DMS 273 (cell line): Measurements from ENCODE around the gene GXYLT1.
"Not testable (repeated sequence)": the region's sequence is repeated elsewhere in the genome, so short reads cannot be mapped to it uniquely, and the experiment has no call there.

ENCODE experiments used
- DNase-seq: peaks from one replicate; lab custom pipeline; 2025; ENCODE audit not compliant: unreplicated experiment; lab: John Stamatoyannopoulos, UW

Gene GXYLT1

DNA sequence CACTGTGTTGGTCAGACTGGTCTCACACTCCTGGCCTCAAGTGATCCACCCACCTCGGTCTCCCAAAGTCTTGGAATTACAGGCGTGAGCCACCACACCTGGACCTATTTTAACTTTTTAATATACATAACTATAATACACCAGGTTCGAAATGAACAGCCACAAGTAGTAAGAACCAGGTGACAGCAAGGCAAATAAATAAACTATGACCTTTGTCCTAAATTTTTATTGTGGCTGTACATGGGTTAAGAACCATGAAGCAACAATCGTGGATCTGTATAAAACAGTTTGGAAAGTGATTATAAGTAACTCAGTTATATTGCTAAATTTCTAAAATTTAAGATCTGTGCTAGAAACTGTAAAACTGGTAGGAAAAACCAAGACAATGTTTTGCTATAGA lies 41.5 kb downstream of the GXYLT1 start:
- no peak for DNase-seq

DNA sequence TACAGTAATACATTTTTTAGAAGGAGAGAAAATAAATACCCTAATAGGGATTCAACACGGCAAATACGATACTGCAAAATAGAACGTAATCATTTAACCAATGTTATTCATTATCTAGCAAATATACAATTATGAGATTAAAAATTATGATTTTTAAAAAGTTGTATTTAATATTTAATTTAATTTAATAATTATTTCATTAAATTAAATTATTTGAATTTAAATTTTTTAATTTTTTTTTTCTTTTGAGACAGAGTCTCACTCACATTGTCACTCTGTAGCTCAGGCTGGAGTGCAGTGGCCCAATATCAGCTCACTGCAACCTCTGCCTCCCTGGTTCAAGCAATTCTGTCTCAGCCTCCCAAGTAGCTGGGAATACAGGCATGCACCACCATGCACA lies 42.0 kb downstream of the GXYLT1 start:
- no peak for DNase-seq

DNA sequence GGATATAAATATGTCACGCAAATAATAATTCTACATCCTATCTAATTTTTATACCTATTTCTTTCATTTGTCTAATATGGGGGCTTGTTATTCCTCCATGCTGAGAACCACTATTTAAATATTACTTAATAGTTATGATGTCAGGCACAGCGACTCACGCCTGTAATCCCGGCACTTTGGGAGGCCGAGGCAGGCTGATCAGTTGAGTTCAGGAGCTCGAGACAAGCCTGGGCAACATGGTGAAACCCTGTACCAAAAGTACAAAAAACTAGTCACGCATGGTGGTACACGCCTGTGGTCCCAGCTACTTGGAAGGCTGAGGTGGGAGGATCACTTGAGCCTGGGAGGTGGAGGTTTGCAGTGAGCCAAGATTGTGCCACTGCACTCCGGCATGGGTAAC lies 45.2 kb downstream of the GXYLT1 start:
- DNase-seq, result no peak

DNA sequence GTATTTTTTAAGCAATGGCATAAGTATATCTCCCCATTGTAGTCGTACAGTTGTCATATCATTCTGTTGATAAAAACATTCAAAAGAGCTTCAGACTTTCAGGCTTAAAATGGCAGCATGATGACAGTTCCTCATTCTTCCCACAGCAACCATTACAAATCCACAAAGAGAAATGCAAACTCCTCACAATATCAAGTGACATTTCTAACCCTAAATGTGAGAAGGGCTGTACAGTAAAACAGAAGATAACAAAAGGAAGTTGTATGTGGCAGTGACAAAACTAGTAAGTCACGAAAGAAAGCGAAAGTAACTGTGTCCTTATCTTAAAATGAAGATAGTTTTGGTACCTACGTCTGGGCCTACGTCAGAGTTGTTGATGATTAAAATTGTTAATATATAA lies 46.7 kb downstream of the GXYLT1 start:
- no peak for DNase-seq

DNA sequence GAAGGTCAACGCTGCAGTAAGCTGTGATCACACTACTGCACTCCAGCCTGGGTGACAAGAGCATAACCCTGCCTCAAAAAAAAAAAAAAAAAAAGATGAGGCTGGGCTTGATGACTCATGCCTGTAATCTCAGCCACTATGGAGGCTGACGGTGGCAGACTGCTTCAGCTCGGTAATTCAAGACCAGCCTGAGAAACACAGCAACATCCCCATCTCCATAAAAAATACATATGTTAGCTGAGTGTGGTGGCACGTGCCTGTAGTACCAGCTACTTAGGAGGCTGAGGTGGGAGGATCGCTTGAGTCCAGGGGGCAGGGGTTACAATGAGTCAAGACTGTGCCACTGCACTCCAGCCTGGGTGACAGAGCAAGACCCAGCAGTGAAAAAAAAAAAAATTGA lies 50.4 kb downstream of the GXYLT1 start:
- DNase-seq, result peak; percentile 12

DNA sequence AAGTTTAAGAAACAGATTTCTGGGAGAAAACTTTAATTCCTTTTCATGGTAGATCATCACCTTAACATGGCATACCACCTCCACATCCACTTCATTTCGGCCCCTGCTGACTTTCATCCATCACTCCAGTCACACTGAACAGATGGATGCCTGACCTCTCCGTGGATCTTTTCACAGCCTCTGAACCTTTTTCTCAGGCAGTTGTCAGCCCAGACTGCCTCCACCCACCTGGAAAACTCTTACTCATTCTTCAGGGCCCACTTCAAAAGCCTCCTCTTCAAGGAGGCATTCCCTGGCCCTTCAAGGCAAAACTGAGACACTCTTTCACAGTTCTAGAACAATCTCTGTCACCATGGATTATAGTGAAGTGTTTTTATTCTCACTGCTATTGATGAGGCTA lies 52.9 kb downstream of the GXYLT1 start:
- no peak for DNase-seq

DNA sequence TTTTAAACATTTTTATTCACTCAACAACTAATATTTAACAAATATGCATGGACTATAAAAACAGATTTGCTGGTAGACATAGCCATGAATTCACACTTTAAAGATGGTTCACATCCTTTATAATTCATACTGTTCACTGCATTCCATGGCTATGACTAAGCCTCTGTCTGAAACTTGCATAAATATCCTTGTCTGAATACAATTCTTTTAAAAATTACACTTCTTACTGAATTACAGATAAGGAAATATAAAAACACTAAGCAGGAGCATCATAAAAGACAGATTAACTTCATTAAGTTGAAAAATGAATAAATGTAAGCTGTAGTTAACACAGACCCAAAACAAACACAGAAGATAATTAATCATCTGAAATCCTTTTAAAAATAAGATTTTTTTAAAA lies 53.8 kb downstream of the GXYLT1 start:
- DNase-seq, result no peak

DNA sequence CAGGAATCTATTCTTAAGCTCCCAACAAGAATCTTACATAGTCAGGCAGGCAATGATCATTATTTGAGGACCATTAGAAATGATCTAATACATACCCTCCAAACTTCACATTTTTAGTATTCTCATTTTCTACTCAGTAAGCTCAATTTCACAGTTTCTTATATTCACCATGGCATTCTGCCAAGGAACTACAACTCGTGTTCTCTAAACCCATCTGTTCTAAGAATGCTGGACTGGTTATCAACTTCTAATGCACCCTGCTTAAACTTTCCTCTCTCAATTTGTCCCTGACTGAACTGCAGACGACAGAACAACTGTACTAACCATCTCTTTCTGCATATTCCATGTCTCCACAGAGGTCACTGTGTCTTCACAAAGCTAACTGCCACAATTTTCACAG lies 58.6 kb downstream of the GXYLT1 start:
- DNase-seq, result peak; percentile 56

DNA sequence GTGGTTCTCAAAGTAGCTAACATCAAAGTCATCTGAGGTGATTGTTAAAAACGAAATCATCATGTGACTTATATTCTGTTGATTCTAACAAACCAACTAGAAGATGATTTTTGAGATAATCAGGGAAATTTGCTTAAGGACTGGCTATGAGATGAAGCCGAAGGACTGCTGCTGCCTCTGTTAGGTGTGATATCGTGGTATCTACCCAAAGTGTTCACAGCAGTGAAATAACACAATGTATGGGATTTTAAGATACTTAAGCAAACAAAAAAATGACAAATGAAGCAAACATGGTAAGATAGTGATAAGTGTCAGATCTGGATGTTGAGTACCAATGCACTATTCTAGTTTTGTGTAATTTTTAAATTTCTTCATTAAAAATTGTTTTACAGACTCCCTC lies 59.1 kb downstream of the GXYLT1 start:
- no peak for DNase-seq

DNA sequence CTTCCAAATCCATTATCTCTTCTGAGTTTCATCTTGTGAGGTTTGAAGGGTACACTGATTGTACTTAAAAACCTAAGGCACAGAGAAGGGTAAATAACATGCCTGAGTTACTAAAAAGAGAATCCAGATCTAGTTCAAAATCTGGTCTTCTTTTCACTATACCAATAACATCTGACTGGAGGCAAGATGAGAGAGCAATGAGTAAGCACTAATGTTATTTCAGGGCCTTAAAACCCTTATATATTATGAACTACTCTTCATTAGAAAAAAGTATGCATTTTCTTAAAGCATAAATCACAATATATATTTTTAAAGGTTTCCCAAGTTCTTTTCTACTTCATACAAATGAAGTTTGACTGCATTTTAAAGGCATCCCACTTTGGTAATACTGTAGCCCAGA lies 60.2 kb downstream of the GXYLT1 start:
- DNase-seq, result no peak

DNA sequence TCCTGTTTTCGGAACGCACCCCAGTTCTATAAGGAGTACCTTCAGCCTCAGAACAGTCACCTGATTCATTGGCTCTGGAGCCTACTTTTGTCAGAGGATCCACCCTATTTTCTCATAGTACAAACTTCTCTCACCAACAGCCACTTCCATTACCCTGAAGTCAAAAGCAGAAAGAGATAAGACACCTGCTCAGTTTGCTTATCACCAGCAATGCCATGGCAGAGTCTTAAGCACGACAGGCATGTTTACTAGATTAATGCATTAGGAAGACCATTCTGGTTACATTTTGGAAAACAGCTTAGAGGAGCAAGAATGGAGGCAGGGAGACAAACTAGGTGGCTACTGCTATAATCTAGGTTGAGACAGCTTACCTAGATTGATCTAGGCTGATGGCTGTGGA lies 67.7 kb downstream of the GXYLT1 start:
- no peak for DNase-seq

DNA sequence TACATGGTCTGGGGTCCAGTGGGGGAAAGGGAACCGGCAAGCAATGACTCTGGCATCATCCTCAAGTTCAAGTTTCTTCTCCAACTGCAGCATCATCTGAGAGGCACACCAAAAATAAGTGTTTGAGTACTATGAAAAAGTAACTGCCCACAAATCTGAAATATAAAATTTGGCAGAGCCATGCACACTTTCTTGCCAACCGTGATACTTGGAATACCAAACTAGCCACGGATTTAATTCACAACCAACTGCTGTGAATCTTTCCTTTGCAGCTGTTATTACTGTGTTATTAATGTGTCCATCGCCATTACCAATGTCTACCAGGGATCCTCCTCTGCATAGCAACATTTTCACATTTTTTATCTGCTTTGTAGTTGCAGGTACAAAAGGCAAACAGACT lies 74.6 kb downstream of the GXYLT1 start:
- no peak for DNase-seq

DNA sequence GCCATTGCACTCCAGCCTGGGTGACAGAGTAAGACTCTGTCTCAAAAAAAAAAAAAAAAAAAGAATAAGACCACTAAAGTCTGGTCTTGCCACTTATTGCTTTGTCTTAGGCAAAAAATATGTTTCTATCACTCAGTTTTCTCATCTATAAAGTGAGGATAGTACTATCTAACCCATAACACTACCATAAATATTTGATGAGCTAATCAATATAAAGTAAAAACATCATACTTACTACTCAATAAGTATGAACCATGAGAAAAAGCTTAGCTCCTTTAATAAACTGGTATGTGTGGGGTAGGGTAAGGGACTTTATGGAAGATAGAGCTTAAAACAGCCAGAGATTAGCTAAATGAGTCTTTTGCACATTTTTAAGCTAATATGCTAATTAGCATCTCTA lies 85.5 kb downstream of the GXYLT1 start:
- no peak for DNase-seq

DNA sequence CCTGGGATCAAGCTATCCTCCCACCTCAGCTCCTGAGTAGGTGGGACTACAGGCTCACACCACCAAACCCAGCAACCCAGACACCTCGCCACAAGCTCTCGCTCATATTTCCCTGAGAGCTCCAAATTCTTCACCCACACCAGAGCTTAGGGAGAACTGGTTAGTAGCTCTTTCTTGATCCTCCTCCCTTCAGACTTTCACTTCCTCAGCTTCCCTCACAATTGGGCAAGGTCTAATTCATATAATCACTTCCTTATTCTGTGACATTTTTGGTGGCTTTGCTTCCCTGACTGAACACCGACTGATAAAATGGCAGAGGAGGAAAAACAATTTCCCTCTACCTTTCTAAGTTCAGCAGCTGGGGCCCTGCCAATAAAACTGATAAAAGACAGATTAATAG lies 88.5 kb downstream of the GXYLT1 start:
- no peak for DNase-seq

DNA sequence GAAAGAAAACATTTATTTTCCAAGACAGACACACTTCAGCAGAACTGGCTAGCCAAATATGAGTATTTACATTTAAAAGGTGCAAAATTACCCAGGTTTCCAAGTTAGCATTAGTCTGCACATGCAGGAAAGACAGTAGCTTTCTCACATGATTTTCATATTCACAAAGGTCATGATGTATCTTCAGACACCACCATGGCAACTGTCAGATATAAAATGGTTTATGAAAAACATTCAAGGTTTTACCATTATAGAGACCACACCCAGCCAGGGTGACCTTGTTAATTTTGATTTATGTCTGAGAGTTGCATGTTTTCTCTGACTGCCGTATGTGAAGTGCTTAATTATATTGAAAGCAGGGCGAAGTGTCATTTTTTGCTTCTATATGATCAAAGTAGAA lies 91.2 kb downstream of the GXYLT1 start:
- no peak for DNase-seq

DNA sequence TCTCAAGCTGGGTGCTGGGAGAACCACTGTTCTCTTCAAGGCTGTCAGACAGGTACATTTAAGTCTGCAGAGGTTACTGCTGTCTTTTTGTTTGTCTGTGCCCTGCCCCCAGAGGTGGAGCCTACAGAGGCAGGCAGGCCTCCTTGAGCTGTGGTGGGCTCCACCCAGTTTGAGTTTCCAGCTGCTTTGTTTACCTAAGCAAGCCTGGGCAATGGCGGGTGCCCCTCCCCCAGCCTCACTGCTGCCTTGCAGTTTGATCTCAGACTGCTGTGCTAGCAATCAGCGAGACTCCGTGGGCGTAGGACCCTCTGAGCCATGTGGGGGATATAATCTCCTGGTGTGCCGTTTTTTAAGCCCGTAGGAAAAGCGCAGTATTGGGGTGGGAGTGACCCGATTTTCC lies 95.7 kb downstream of the GXYLT1 start:
- not testable (repeated sequence) for DNase-seq

DNA sequence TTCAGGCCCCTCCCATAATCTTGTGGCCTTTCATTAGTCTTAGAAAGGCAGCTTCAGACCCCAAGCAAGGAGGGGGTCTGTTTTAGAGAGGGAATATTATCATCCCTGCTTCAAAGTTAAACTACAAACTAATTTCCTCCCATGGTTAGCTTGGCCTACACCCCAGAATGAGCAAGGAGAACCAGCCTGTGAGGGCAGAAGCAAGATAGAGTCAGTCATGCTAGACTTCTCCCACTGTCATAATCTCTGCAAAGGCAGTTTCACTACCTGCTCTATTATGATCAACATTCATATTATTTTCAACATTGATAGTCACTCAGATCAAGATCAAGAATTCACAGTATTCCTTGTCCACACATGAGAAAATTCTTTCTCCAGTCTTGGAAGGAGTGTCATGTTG lies 105.1 kb downstream of the GXYLT1 start:
- DNase-seq, result no peak

DNA sequence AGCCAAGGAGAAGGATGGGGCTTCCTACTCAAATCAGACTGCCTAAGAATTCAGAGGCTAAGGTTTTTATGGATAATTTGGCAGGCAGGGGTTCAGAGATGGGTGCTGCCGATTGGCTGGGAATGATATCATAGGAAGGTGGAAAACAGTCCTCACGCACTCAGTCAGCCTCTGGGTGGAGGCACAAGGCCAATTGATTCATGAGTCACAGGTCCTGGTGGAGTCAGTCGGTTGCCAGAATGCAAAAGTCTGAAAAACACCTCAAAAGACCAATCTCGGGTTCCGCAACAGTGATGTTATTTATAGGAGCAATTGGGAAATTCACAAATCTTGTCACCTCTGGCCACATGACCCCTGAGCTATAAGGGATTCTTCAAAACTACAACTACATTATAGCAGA lies 105.5 kb downstream of the GXYLT1 start:
- DNase-seq, result peak; percentile 1

DNA sequence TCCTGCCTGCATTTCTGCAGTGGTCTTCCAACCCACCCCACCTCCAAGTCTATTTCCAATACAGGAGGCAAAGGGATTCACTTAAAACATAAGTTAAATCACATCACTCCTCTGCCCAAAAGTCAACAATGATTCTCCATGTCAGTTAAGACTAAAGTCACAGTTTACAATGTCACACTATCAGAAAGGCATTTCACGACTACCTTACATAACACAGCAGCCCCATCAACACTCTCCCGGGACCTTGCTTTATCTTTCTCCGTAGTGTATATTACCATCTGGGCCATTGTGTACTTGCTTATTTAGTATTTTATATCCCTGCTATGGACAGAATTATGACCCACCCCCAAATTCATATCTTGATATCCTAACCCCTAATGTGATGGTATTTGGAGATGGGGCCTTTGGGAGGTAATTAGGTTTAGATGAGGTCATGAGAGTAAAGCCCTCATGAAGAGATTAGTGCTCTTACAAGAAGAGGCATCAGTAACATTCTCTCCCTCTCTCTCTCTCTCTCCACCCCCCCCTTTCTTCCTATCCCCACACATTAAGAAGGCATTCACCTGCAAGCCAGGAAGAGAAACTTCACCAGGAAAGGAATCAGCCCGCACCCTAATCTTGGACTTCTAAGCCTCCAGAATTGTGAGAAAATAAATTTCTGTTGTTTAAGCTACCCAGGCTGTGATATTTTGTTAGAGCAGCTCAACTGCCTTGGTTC lies 112.7 kb downstream of the GXYLT1 start:
- DNase-seq, result no peak
